PC-9 (cell line): ENCODE results near the gene CFAP46. TPM values are rescaled to one million over a fixed set of nuclear protein-coding genes. Genes with fewer than 3 reads are reported as not detected.

ENCODE experiments used
- BruUV-seq: library from RNA; stranded (reverse); fragments of 400-500 nt; replicated peaks from 2 replicates; lab custom pipeline; 2021; lab: Mats Ljungman, UMichigan
- CTCF ChIA-PET: fragments of 300-600 bp; sonication (Branson Sonifier 250); formaldehyde crosslinking; loops from one replicate; lab custom pipeline; 2022; ENCODE audit warnings: antibody characterized with exemption; lab: Charles Lee
- POLR2A ChIA-PET: fragments of 300-600 bp; sonication (Branson Sonifier 250); formaldehyde crosslinking; loops from one replicate; lab custom pipeline; 2022; ENCODE audit warnings: antibody characterized with exemption; ENCODE audit not compliant: unreplicated experiment; lab: Charles Lee
- DNase-seq, 2 experiments: peaks; one replicate each; pipeline versions ENCODE4 v3.0.0 to v3.0.0-alpha.2; 2015 to 2022; ENCODE audit warnings: mixed read lengths in 1 of 2
- H2AFZ ChIP-seq: fragments of 200-600 bp; sonication (generic); 2 replicates; pipeline ENCODE4 v1.8.1; 2017; ENCODE audit warnings: antibody characterized with exemption
- H3F3A ChIP-seq: fragments of 200-600 bp; sonication (generic); 2 replicates; pipeline ENCODE4 v1.8.1; 2017; ENCODE audit warnings: antibody characterized with exemption, mild to moderate bottlenecking, low read depth; ENCODE audit not compliant: insufficient read depth
- H3K27ac ChIP-seq: fragments of 200-600 bp; sonication (generic); 2 replicates; pipeline ENCODE4 v1.6.1; 2016; ENCODE audit warnings: mixed run types
- H3K27me3 ChIP-seq: fragments of 200-600 bp; sonication (generic); 2 replicates; pipeline ENCODE4 v1.6.1; 2016; ENCODE audit warnings: low read depth, mixed run types; ENCODE audit not compliant: insufficient read depth
- H3K36me3 ChIP-seq: fragments of 200-600 bp; sonication (generic); 2 replicates; pipeline ENCODE4 v1.6.1; 2016; ENCODE audit warnings: low read depth, mixed run types
- H3K4me1 ChIP-seq: fragments of 200-600 bp; sonication (generic); replicated peaks from 2 replicates; pipeline ENCODE4 v1.6.1; 2016; ENCODE audit warnings: mixed run types; ENCODE audit not compliant: insufficient read depth
- H3K4me2 ChIP-seq: fragments of 200-600 bp; sonication (generic); 2 replicates; pipeline ENCODE4 v1.6.1; 2017; ENCODE audit warnings: mixed run types
- H3K4me3 ChIP-seq: fragments of 200-600 bp; sonication (generic); 2 replicates; pipeline ENCODE4 v1.6.1; 2016; ENCODE audit warnings: mixed run types
- H3K79me2 ChIP-seq: fragments of 200-600 bp; sonication (generic); 2 replicates; pipeline ENCODE4 v1.6.1; 2017; ENCODE audit warnings: low read depth, mixed run types
- H3K9me2 ChIP-seq: fragments of 200-600 bp; sonication (generic); 2 replicates; pipeline ENCODE4 v1.8.1; 2017; ENCODE audit warnings: mild to moderate bottlenecking; ENCODE audit not compliant: insufficient read depth
- H3K9me3 ChIP-seq: fragments of 200-600 bp; sonication (generic); 2 replicates; pipeline ENCODE4 v1.8.1; 2016; ENCODE audit warnings: low read depth; ENCODE audit not compliant: insufficient read depth
- H4K20me1 ChIP-seq: fragments of 200-600 bp; sonication (generic); 2 replicates; pipeline ENCODE4 v1.8.1; 2017; ENCODE audit not compliant: insufficient read depth
- EZH2 ChIP-seq: fragments of 200-600 bp; sonication (generic); IDR thresholded peaks from 2 replicates; pipeline ENCODE4 v1.8.0; 2017; ENCODE audit warnings: antibody characterized with exemption, low read depth
- intact Hi-C: fragments of 100-400 bp; cut with micrococcal nuclease; formaldehyde crosslinking; loops from one replicate; pipeline ENCODE4 v1.10.0; 2022; ENCODE audit not compliant: unreplicated experiment
- total RNA-seq: library from RNA; stranded (reverse); gene quantifications from 2 replicates; pipeline ENCODE4 v1.2.3, GENCODE V29; 2021
- TF ChIP-seq, protein P1 (sequence below): fragments of 200-600 bp; sonication (generic); conservative IDR thresholded peaks from 2 replicates; pipeline ENCODE4 v1.6.1; 2017; ENCODE audit warnings: mixed run types, antibody characterized with exemption, mild to moderate bottlenecking, moderate library complexity

Gene CFAP46
- total RNA-seq, 1 experiment from 2014 or later, result not detected

DNA sequence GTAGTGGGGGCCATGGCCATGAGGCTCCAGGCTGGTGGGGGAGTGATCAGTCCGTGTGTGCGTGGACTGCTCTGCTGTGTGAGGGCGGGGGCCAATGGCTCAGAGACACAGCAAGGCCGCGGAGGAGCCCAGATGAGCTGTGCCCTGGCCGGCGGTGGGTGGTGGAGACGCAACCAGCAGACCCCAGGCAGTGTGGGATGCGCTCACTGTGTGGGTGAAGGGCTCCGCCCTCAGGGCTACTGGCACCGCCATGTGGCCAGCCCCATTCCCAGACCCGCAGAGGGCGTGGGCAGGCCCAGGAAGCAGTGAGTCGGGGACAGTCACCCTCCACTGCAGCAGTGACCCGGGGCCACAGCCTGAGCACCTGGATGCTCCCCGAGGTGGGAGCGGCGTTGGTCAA, 165.5 kb downstream of the CFAP46 start:
- Histone ChIP-seq H3K79me2 (no peaks in the 10 kb centered on the region), H3K4me1 (no peaks in the 10 kb centered on the region), H3K9me2 (no peaks in the 10 kb centered on the region), H3K36me3 (no peaks in the 10 kb centered on the region), H3K9me3 (no peaks in the 10 kb centered on the region), H2AFZ (no peak overlapping the region), H4K20me1 (no peaks in the 10 kb centered on the region), H3K4me3 (no peak overlapping the region), H3K27me3 (no peaks in the 10 kb centered on the region), H3K4me2 (no peak overlapping the region), H3K27ac (no peak overlapping the region), H3F3A (no peaks in the 10 kb centered on the region)
- CTCF ChIA-PET, result no interaction called here
- POLR2A ChIA-PET, result no interaction called here
- DNase-seq, result no peak
- BruUV-seq, result no TSS peak
- intact Hi-C loops, result no loop called here
- TF ChIP-seq EZH2, result no peak
- TF ChIP-seq, protein P1, sequence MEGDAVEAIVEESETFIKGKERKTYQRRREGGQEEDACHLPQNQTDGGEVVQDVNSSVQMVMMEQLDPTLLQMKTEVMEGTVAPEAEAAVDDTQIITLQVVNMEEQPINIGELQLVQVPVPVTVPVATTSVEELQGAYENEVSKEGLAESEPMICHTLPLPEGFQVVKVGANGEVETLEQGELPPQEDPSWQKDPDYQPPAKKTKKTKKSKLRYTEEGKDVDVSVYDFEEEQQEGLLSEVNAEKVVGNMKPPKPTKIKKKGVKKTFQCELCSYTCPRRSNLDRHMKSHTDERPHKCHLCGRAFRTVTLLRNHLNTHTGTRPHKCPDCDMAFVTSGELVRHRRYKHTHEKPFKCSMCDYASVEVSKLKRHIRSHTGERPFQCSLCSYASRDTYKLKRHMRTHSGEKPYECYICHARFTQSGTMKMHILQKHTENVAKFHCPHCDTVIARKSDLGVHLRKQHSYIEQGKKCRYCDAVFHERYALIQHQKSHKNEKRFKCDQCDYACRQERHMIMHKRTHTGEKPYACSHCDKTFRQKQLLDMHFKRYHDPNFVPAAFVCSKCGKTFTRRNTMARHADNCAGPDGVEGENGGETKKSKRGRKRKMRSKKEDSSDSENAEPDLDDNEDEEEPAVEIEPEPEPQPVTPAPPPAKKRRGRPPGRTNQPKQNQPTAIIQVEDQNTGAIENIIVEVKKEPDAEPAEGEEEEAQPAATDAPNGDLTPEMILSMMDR, result no peak

DNA sequence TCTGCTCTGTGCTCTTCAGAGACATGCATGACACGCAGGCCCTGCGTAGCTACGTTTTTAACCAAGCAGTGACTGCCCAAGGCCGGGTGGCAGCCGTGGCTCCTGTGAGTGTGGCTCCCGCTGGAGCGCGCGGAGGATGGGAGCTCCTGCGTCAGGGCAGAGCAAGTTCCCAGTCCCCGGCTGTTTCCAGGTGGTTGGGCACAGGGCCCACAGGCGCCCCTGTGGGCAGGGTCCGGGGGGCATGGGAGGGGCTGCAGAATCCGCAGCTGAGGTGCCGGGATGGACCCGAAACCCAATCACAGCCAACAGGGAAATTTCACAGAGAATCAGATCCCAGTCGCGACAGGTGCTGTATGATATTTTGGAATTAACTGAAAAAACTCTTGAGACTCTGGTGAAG, 166.2 kb downstream of the CFAP46 start:
- no peak for DNase-seq
- CTCF ChIA-PET, result no interaction called here
- Histone ChIP-seq H3K9me3 (no peaks in the 10 kb centered on the region), H3K4me2 (no peak overlapping the region), H3K4me3 (no peak overlapping the region), H2AFZ (no peak overlapping the region), H3K4me1 (no peaks in the 10 kb centered on the region), H3K27me3 (no peaks in the 10 kb centered on the region), H3K79me2 (no peaks in the 10 kb centered on the region), H4K20me1 (no peaks in the 10 kb centered on the region), H3K27ac (no peak overlapping the region), H3K9me2 (no peaks in the 10 kb centered on the region), H3K36me3 (no peaks in the 10 kb centered on the region), H3F3A (no peaks in the 10 kb centered on the region)
- BruUV-seq, result no TSS peak
- intact Hi-C loops, result no loop called here
- no peak for TF ChIP-seq EZH2
- TF ChIP-seq, protein P1, result no peak
- POLR2A ChIA-PET, result no interaction called here

- H3F3A ChIP-seq, result no peaks in the 10 kb centered on the region
- POLR2A ChIA-PET, result no interaction called here
- no peak overlapping the region for H3K27ac ChIP-seq
Measured at GRCh38 chr10:132774902-132775863, 167.2 kb downstream of the CFAP46 start.

More at GRCh38 chr10:132774902-132775863, 167.2 kb downstream of the CFAP46 start:
- no peaks in the 10 kb centered on the region for H3K4me1 ChIP-seq
- no peak overlapping the region for H3K4me2 ChIP-seq
- H3K9me2 ChIP-seq, result no peaks in the 10 kb centered on the region
- BruUV-seq, result no TSS peak
- CTCF ChIA-PET, result no interaction called here
- no peaks in the 10 kb centered on the region for H3K27me3 ChIP-seq
- no peaks in the 10 kb centered on the region for H3K9me3 ChIP-seq
- intact Hi-C loops, result no loop called here
- H2AFZ ChIP-seq, result no peak overlapping the region
- H3K36me3 ChIP-seq, result no peaks in the 10 kb centered on the region
- H3K79me2 ChIP-seq, result no peaks in the 10 kb centered on the region
- no peaks in the 10 kb centered on the region for H4K20me1 ChIP-seq
- TF ChIP-seq, protein P1, result no peak
- no peak for TF ChIP-seq EZH2
- no peak overlapping the region for H3K4me3 ChIP-seq
- DNase-seq, result no peak
